Retinal pigment epithelial cell (primary cell): ENCODE measurements around the gene SMOC2.

Source experiments
- DNase-seq: peaks from one replicate; pipeline ENCODE4 v3.0.0-alpha.2; 2010; ENCODE audit warnings: low read depth
- H3K4me3 ChIP-seq: 2 replicates; pipeline ENCODE4 v1.5.1; 2011; ENCODE audit warnings: mild to moderate bottlenecking, low read length, control low read depth, moderate library complexity
- TF ChIP-seq, protein P1 (sequence below): conservative IDR thresholded peaks from 2 replicates; pipeline ENCODE4 v1.5.1; 2011; ENCODE audit warnings: low read depth, low read length, control low read depth, inconsistent platforms

SMOC2 gene

DNA sequence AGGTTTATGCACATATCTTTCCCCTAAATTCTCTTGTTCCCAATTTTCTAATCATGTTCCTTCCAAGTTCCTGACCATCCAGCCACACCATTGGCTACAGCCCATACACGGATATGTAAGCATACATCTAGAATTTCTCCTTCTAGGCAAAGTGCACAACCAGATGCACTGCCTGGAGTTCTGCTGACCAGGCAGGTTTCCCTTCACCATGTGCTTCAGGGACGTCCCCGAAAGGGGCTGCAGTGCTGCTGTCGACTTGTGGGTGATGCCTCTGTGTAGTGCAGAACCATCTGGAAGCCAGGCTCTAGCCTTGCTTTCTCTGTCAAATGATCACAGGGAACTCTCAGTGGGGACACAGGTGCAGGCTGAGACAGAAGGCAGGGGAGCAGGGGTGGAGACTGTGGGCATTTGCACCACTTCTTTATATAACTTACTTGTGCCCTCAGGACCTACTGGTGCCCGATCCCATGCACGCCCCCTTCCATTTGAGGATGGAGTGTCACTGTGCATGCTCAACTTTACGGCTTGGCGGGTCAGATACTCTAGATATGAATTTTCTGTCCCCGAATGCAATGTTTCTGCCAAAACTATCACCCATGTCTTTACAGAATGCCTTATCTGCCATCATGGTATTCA, 37.5 kb upstream of the SMOC2 start:
- TF ChIP-seq, protein P1, sequence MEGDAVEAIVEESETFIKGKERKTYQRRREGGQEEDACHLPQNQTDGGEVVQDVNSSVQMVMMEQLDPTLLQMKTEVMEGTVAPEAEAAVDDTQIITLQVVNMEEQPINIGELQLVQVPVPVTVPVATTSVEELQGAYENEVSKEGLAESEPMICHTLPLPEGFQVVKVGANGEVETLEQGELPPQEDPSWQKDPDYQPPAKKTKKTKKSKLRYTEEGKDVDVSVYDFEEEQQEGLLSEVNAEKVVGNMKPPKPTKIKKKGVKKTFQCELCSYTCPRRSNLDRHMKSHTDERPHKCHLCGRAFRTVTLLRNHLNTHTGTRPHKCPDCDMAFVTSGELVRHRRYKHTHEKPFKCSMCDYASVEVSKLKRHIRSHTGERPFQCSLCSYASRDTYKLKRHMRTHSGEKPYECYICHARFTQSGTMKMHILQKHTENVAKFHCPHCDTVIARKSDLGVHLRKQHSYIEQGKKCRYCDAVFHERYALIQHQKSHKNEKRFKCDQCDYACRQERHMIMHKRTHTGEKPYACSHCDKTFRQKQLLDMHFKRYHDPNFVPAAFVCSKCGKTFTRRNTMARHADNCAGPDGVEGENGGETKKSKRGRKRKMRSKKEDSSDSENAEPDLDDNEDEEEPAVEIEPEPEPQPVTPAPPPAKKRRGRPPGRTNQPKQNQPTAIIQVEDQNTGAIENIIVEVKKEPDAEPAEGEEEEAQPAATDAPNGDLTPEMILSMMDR: no peak
- no peak for DNase-seq
- no peak overlapping the region for H3K4me3 ChIP-seq

DNA sequence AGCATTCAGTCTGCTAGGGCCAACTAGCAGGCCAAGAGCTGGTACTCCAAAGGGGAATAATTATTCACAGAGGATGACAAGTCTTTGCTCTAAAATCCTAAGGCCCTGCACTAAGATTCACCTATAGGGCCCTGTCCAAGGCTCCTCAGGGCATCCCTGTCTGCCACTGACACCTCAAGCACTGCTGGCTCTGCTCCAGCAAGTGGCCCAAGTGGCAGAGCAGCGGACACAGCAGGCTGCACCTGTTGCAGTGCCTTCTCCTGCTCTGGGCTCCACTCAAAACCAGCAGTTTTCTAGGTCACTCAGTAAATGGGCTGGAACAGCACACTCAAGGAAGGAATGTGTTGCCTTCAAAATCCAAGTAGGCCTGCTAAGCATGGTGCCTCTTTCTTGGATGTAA, 36.4 kb upstream of the SMOC2 start:
- no peak overlapping the region for H3K4me3 ChIP-seq
- TF ChIP-seq, protein P1: no peak
- no peak for DNase-seq

GRCh38 chr6:168407842-168408241, 33.1 kb upstream of the SMOC2 start:
- H3K4me3 ChIP-seq: no peak overlapping the region
- TF ChIP-seq, protein P1: no peak
- no peak for DNase-seq

DNA sequence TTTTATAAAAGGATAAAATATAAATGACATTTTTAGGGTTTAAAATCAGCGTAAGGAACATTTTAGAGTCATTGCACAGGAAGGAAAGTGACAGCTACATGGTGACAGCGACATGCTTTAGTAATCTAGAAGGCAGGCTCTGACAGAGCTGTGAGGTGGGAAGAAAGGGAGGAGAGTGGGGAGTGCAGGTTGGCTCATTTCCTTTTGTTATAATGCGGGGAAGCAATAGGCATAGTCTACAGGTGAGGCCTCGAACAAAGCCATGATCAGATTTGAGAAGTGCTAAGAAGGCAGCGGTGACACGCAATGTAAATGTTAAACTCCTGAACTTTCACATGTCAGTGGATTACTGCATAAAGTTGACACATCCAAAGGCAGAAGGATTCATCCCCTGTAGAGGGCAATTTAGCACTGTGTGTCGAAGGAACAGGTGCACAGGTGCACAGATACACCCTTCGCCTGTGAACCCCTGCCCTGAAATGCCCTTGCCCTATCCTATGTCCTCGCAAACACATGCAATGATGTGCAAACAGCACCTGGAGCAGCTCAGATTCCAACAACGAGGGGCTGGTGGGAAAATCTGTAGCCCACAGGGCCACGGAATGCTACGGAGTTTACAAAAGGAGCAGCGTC, 32.4 kb upstream of the SMOC2 start:
- no peak overlapping the region for H3K4me3 ChIP-seq
- DNase-seq: no peak
- TF ChIP-seq, protein P1: no peak

GRCh38 chr6:168410035-168410434, 30.9 kb upstream of the SMOC2 start:
- no peak overlapping the region for H3K4me3 ChIP-seq
- TF ChIP-seq, protein P1: no peak
- no peak for DNase-seq

GRCh38 chr6:168410554-168411011, 30.4 kb upstream of the SMOC2 start:
- no peak for DNase-seq
- H3K4me3 ChIP-seq: no peak overlapping the region
- TF ChIP-seq, protein P1: no peak

- DNase-seq: no peak
- no peak overlapping the region for H3K4me3 ChIP-seq
- TF ChIP-seq, protein P1: no peak
Measured at GRCh38 chr6:168411130-168411529, 29.9 kb upstream of the SMOC2 start.
